ENCODE data around the gene COQ8B. TPM values are rescaled to one million over a fixed set of nuclear protein-coding genes. Genes with fewer than 3 reads are reported as not detected.
"Not testable (repeated sequence)": the region's sequence is repeated elsewhere in the genome, so short reads cannot be mapped to it uniquely, and the experiment has no call there.

Gene COQ8B
- 72.4 and 109 TPM in 2 replicates for total RNA-seq
- 34.3 TPM for polyA plus RNA-seq (2012)

DNA sequence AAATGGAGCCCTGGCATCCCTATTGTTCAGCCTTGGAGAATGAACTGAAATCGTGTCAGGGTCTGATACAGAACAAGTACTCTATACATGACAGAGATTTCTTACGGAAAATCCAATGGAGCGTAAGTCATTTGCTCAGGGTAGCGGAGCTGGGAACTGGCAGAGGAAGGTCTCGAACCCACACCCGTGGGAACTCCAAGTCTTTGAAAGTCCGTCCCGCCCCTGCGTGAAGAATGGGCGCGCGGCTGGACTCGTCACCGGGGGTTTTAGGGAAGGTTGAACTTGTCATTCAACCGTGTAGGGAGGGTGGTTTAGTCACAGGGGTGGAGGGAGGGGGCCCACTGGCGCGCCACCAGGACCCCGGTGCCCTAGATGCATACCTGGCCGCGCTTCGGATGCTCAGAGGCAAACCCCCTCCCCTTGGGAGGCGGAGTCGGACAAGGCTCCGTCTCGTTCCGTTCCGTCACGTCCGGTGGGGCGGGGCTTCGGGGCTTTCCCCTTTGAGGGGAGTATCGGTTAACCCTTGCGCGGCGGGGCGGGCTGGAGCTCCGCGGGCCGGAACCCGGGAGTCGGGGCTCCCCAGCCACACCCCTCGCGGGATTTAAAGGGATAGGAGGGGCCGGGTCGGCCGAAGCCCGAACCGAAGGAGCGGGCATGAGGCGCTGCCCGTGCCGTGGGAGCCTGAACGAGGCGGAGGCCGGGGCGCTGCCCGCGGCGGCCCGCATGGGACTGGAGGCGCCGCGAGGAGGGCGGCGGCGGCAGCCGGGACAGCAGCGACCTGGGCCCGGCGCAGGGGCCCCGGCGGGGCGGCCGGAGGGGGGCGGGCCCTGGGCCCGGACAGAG lies at the start of gene COQ8B, which contains the start of gene ITPKC:
COQ8B (minus strand) TSS at position 405 of the 843 bp plus-strand sequence. CDS start 2,254 bp downstream, outside the sequence.
ITPKC (plus strand) TSS at position 631 of the 843 bp plus-strand sequence; CDS start at position 655, 24 bp downstream.
- peak; percentile 99 for DNase-seq (ENCODE audit: low read depth)

DNA sequence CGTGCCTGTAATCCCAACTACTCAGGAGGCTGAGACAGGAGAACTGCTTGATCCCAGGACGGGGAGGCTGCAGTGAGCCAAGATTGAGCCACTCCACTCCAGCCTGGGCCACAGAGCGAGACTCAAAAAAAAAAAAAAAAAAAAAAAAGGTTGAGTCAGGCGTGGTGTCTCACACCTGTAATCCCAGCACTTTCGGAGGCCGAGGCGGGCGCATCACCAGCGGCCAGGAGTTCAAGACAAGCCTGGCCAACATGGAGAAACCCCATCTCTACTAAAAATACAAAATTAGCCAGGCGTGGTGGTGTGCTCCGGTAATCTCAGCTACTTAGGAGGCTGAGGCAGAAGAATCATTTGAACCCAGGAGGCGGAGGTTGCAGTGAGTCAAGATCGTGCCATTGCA lies 49.7 kb upstream of the COQ8B start:
- DNase-seq (ENCODE audit: low read depth): not testable (repeated sequence)

DNA sequence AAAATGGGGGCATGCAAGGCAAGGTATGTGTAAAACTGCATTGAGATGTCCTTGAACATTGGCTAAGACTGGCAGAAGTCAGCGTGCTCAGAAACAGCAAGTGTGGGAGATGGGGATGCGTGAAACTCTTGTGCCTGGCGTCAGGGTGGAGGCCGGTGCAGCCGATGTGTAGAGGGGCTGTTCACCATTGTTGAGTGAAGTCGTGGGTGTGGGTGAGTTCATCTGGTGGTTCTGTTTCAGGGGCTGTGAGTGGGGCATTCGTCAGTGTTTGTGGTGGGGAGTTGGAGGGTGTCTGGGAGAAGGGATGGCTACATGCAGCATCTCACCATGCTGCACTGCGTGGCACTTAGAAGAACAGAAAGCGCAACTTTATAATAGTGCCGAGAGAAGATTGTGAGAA lies 47.3 kb upstream of the COQ8B start:
- no peak for DNase-seq (ENCODE audit: low read depth)

DNA sequence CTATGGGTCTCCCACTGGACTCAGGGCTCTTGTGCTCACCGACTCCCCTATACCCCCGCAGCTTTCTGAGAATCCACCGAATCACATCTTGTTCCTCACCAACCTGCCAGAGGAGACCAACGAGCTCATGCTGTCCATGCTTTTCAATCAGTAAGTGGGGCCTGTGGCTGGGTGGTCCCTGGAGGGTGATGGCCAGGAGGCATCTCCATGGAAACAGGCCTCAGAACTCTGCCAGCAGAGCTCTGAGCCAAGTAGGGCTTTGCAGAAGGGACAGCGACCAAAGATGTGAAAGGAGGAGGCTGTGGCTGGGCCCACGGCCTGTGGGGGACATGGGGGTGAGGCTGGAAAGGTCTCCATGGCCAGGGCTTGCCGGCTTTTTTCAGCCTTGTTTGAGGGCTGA lies 46.8 kb upstream of the COQ8B start:
- DNase-seq (ENCODE audit: low read depth): no peak

GRCh38 chr19:40762754-40763470 lies 46.2 kb upstream of the COQ8B start:
- no peak for DNase-seq (ENCODE audit: low read depth)

GRCh38 chr19:40759352-40759751 lies 42.7 kb upstream of the COQ8B start:
- DNase-seq (ENCODE audit: low read depth): no peak

GRCh38 chr19:40758491-40758890 lies 41.8 kb upstream of the COQ8B start:
- DNase-seq (ENCODE audit: low read depth): no peak

DNA sequence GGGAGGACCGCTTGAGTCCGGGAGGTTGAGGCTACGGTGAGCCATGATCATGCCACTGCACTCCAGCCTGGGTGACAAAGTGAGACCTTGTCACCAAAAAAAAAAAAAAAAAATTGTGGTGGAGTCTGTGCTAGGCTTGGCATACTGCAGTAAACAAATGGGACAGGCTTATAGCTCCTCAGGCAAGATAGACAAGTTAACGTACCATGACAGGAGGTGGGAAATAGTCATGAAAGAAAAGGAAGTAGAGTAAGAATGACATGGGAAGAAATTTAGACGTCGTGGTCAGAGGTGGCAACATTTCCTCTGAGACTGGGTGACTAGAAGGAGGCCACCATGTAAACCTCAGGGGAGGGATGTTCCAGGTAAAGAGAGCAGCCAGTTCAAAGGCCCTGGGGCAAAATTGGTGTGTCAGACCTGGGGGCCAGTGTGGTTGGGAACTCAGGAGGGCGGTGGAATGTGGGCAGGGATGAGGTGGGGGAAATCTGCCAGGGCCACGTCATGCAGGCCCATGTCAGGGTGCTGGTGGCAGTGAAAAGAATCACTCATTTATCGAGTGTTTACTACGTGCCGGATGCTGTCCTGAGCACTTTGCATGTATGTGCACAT lies 39.9 kb upstream of the COQ8B start:
- no peak for DNase-seq (ENCODE audit: low read depth)

- DNase-seq (ENCODE audit: low read depth): no peak
Measured at GRCh38 chr19:40755791-40756190, 39.1 kb upstream of the COQ8B start.

DNA sequence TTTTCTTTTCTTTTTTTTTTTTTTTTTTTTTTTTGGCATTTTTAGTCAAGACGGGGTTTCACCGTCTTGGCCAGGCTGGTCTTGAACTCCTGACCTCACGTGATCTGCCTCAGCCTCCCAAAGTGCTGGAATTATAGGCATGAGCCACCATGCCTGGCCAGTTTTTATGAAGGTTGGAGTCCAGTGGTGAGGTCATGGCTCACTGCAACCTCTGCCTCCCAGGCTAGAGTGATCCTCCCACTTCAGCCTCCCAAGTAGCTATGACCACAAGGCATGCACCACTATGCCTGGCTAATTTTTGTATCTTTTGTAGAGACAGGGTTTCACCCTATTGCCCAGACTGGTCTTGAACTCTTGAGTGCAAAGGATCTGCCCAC lies 38.5 kb upstream of the COQ8B start:
- no peak for DNase-seq (ENCODE audit: low read depth)

DNA sequence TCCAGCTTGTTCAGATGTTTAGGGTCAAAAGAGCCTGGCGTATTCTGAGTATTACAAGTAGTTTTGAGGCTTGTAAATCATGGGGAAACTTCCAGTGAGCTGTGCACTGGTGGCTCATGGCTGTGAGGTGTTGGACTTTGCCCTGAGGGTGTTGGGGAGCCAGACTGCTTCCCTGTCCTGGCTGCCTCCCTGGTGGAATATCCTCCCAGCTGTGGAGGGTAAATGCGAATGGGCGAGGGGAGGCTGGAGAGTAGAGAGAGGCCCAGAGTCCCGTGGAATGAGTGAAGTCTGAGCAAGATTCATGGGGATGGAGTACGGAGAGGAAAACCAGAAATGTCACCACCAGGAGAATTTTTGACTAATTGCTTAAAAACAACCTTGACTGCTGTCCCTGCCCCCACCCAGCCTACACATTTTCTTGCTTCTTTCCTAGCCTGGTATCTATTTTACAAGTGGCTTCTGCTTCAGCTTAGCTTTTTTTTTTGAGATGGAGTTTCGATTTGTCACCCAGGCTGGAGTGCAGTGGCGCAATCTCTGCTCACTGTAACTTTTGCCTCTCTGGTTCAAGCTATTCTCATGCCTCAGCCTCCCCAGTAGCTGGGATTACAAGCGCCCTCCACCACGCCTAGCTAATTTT lies 38.0 kb upstream of the COQ8B start:
- no peak for DNase-seq (ENCODE audit: low read depth)

- no peak for DNase-seq (ENCODE audit: low read depth)
Measured at GRCh38 chr19:40752257-40752781, 35.6 kb upstream of the COQ8B start.

DNA sequence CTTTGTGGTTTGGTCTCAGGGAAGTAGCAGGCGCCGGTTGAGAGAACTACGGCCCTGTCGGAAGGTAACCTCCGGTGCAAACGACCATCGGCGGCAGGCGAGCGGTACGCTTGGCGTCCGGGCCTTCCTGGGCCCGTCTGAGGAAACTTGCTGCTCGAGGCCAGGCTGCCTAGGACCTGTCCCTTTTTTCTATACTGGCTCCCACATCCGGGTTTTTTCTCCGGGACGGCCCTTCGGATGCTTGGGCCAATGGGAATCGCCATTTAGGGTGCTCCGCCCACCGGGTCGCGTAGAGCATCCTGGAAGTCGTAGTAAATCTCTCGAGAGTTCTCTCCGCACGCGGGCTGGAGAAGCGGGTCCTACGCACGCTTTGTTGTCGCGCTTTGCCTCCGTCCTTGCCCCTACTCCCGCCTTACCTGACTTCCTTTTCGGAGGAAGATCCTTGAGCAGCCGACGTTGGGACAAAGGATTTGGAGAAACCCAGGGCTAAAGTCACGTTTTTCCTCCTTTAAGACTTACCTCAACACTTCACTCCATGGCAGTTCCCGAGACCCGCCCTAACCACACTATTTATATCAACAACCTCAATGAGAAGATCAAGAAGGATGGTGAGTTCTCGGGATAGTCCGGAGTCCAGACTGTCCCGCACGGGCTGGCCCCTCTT lies 34.3 kb upstream of the COQ8B start, which contains the start of gene SNRPA:
SNRPA (plus strand) TSS at position 330 of the 664 bp plus-strand sequence; CDS start at position 536, 206 bp downstream.
- DNase-seq (ENCODE audit: low read depth): peak; percentile 99

DNA sequence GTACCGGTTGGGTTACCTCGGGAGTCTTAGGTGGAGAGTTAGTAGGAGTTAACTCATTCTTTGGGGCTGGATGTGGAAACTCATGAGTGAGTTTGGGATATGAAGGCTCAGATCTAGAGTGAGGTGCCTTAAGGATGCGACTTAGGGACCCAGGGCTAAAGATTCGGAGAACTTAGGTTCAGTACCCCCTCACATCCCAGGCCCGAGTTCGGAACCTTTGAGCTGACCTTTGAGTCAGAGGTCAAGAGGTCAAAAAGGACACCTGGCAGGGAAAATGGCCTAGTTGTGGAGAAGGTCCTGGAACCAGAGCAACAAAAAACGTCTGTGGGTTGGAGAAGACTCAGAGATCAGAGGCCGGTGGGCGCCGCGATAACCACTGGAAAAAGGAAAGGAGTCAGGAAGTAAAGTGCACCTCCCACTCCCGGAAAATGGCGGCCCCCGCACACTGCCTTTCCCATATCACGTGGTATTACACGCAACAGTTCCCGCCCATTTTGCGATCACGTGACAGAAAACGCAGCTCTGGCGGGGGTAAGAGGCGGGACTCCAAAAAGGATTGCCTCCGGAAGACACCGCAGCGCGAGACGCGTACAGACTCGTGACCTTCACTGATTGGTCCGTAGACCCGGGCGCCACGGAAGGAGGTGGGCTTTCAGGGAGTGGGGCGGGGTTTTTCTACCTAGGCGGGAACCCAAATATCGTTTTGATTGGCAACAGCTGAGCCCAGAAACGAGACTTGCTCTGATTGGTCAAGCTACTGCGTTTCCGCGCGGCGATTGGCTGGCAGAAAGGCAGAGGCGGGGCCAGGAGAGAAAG lies 33.6 kb upstream of the COQ8B start, which contains the start of gene ACTMAP:
ACTMAP (minus strand) TSS at position 420 of the 816 bp plus-strand sequence. CDS start 674 bp downstream, outside the sequence.
- DNase-seq (ENCODE audit: low read depth): peak; percentile 100

- DNase-seq (ENCODE audit: low read depth): no peak
Measured at GRCh38 chr19:40747536-40747935, 30.9 kb upstream of the COQ8B start.

DNA sequence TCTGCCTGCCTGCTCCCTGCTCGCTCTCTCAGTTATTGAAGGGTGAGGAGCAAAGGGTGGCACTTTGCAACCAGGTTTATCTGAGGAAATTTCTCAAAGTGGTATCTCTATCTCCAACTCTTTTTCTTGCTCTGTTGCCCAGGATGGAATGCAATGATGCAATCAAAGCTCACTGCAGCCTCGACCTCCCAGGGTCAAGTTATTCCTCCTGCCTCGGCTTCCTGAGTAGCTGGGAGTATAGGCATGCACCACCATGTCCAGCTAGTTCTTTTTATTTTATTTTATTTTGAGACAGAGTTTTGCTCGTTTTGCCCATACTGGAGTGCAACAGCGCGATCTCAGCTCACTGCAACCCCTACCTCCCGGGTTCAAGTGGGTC lies 28.7 kb upstream of the COQ8B start:
- DNase-seq (ENCODE audit: low read depth): no peak

- DNase-seq (ENCODE audit: low read depth): no peak
Measured at GRCh38 chr19:40744554-40745401, 28.1 kb upstream of the COQ8B start.

- no peak for DNase-seq (ENCODE audit: low read depth)
Measured at GRCh38 chr19:40743926-40744325, 27.2 kb upstream of the COQ8B start.

DNA sequence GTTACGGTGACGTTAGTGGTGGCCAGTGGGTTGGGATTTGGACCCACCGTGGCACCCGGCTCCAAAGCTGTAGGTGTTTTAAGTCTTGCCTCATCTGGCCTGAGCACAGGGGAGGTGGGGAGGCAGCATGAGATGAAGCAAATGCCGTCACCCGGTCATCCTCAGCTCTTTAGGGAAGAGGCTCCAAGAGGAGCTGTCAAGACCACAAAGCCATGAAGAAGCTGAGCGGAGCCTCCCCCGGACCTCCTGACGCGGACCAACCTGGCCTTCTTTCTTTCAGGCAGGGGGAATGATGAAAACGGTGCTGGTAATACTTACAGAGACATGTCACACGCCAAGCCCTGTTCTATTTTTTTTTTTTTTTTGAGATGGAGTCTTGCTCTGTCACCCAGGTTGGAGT lies 26.2 kb upstream of the COQ8B start:
- DNase-seq (ENCODE audit: low read depth): no peak

All from myocyte (in vitro differentiated cells).